HG03103 (cell line): ENCODE measurements around the gene NFAT5.

Experiments
- ATAC-seq: cut with Tn5 transposase; IDR thresholded peaks from one replicate; pipeline ENCODE4 v1.9.1; 2021; ENCODE audit warnings: low read depth; ENCODE audit not compliant: unreplicated experiment

Gene NFAT5

GRCh38 chr16:69590590-69590989 is 24.8 kb downstream of the NFAT5 start:
- ATAC-seq = no peak

- no peak for ATAC-seq
These were observed 28.0 kb downstream of the NFAT5 start for GRCh38 chr16:69593751-69594255.

DNA sequence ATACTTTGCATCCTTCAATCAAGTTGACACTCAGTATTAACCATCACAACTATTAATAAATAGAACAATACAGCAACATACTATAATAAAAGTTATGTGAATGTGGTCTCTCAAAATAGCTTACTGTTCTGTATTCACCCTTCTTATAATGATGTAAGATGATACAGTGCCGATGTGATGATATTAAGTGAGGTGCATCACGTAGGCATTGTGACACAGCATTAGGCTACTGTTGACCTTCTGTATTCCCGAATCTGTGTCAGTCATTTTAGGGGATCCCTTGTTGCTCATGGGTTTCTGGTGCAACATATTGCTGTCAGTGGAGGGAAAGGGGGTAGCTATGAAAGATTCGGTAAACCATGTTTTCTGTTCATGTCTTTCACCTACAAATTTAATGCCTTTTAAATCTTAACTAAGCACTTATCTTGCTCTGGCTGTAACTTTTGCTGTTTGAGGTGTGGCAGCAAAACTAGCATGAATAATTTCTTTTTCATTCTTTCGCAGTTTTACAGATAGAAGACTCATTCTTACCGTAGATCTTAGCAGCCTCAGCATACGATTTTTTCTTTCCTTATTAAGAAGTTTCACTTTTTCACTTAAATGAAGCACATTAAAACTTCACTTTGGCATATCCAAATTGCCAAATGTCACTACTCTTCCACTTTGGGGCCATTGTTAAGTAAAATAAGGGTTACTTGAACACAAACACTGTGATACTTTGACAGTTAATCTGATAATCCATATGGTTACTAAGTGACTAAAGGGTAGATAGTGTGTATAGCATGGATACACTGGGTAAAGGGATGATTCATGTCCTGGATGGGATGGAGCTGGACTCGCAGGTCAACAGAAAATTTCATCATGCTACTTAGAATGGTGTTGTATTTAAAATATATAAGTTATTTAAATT is 29.6 kb downstream of the NFAT5 start:
- no peak for ATAC-seq

- no peak for ATAC-seq
These were observed 31.0 kb downstream of the NFAT5 start for GRCh38 chr16:69596801-69597200.

- no peak for ATAC-seq
These were observed 32.3 kb downstream of the NFAT5 start for GRCh38 chr16:69598045-69598444.

GRCh38 chr16:69599731-69600130 is 34.0 kb downstream of the NFAT5 start:
- ATAC-seq = no peak

DNA sequence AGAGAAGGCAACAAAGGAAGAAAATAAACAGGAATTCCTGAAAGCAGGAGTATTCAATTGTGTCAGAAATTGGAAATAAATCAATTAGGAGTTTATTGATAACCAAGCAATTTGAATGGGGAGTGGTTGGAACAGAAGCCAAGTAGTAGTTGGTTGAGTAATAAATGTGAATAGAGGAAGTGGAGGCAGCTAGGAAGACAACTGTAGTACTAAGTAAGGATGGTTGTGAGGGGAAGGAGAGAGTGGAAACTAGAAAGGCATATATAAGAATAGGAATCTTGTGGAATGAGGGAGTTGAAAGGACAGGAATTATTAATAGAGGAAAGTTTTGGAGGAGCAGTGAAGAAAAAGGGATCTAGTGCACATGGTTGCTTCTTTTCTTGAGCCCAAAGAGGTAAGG is 34.4 kb downstream of the NFAT5 start:
- ATAC-seq = no peak

GRCh38 chr16:69601250-69601649 is 35.5 kb downstream of the NFAT5 start:
- no peak for ATAC-seq

- no peak for ATAC-seq
These were observed 41.2 kb downstream of the NFAT5 start for GRCh38 chr16:69606985-69607384.

GRCh38 chr16:69607674-69608073 is 41.9 kb downstream of the NFAT5 start:
- no peak for ATAC-seq

DNA sequence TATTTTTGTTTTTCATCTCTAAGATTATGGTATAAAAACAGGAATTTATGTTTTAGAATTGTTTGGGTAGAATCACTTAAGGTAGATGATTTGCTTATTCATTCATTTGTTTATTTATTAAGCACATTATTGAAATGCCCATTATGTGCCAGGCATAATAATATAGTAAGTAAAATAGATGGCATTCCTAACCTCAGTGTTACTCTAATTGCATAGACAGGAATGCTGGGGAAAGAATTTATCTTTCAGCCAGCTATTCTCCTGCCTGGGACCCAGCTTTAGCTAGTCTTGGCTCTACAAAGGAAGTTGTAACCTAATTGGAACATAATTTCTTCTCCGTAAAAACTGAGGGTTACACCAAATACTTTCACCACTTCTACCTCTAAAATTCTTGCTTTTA is 44.6 kb downstream of the NFAT5 start:
- no peak for ATAC-seq

GRCh38 chr16:69611103-69611640 is 45.4 kb downstream of the NFAT5 start:
- no peak for ATAC-seq

- ATAC-seq = no peak
These were observed 47.8 kb downstream of the NFAT5 start for GRCh38 chr16:69613378-69614154.

GRCh38 chr16:69615528-69615927 is 49.8 kb downstream of the NFAT5 start:
- ATAC-seq = no peak

DNA sequence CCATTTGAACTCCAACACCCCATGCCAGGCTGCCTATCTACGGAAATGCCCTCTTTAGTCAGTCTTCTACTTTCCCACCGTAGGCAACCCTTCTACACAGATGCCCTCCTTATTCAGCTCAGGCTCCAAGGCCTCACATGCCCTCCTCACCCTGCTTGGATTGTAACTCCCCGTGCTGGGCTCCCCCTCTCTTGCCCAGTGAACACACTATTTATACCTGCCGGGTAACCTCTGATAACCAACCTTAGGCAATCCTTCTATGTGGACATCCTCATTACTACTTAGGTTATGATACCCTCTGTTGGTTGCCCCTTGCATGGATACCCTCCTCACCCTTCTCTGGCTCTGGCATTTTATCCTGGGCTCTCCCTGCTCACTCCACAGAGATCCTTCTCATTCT is 50.3 kb downstream of the NFAT5 start:
- ATAC-seq = no peak

DNA sequence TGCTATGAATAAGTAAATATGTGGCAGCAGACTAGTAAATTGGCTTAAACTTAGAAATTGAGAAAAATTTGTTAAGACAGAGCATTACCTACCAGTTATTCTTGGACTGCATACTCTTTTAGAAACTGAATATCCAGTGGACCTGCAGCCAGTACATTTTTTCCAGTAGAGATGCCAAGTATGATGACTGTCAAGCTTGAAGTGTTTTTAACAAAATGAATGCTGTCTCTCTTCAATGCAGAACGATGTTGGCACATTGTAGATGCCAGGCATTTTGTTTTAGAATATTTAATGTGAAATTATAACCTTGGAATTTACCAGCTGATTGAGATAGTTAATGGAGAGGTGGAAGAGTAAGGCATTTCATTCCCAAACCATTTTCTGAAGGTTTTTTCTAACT is 52.5 kb downstream of the NFAT5 start:
- no peak for ATAC-seq

- ATAC-seq = no peak
These were observed 53.0 kb downstream of the NFAT5 start for GRCh38 chr16:69618721-69619120.

- ATAC-seq = no peak
These were observed 53.7 kb downstream of the NFAT5 start for GRCh38 chr16:69619514-69619913.

DNA sequence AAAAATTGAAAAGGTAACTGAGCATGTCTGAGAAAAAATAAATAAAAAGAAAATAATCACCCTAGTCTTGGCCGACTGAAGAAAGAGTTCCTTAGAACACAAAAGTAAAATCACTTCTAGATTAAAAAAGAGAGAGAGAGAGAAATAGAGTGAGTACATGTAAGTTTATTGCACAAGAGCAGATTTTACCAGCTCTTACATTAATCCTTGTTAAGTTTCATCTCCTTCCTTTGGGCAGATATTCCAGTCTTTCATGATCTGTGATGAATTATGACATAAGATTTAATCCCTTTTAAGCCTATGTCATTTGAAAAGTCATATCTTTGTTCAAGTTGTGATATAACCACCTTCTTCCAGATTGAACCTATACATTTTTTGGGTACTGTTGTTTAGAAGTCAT is 54.8 kb downstream of the NFAT5 start:
- ATAC-seq = no peak

DNA sequence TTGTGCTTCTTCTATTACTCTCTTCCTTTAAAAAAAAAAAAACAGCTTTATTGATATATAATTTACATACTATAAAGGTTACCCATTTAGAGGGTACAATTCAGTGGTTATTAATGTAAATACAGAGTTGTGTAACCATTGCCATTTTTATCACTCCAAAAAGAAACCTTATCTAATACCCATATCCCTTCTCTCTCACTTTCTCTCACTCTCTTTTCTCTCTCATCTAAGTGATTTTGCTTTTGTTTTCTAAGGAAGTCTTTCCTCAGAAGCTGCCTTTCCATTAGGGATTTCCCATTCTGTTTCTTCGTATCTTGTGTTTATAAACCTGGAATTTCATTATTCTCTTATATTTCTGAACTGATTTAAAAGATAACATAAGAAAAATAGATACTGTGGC is 55.5 kb downstream of the NFAT5 start:
- ATAC-seq = no peak

DNA sequence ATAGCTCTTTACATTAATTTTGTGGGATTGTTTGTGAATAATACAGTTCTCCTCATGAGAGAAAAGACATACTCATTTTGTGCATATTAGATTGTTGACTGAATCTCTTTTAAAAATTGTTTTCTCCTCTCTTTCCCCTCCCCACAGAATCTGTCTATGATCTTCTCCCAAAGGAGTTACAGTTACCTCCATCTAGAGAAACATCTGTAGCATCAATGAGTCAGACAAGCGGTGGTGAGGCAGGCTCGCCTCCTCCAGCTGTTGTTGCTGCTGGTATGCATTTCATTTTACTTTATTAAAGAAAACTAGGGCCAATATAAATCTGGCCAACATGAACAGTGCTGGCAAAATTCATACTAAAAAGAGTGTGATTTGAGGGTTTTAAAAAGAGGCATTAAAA is 60.5 kb downstream of the NFAT5 start:
- ATAC-seq = no peak
